GM12801 (cell line): ENCODE results near the gene MYO1D.

Experiments
- CTCF ChIP-seq: IDR thresholded peaks from one replicate; pipeline ENCODE4 v1.5.1; 2011; ENCODE audit warnings: control low read depth; ENCODE audit not compliant: insufficient read length; ENCODE audit errors: extremely low read depth

Gene MYO1D

GRCh38 chr17:32831627-32832243 lies 45.2 kb downstream of the MYO1D start:
- no peak for TF ChIP-seq CTCF

GRCh38 chr17:32831223-32831622 lies 45.7 kb downstream of the MYO1D start:
- no peak for TF ChIP-seq CTCF

DNA sequence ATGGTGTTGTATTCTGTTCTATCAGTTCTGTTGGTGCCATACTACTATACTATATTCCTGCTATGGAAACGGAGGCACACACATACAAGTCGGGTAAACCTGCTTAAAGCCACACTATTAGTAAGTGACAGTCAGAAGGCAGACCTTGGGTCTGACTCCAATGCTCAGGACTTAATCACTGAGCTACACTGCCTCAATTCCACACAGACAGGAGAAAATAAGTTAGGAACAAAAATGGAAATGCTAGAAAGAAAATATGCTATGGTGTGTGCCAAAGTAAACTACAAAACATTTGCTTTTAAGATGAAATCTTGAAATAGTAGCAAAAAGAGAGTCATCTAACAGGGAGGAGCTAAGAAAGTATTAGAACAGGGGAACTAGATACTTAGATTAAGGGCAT lies 48.1 kb downstream of the MYO1D start:
- TF ChIP-seq CTCF, result no peak

GRCh38 chr17:32827227-32827626 lies 49.7 kb downstream of the MYO1D start:
- no peak for TF ChIP-seq CTCF

- no peak for TF ChIP-seq CTCF
These were observed 50.8 kb downstream of the MYO1D start for GRCh38 chr17:32826076-32826475.

DNA sequence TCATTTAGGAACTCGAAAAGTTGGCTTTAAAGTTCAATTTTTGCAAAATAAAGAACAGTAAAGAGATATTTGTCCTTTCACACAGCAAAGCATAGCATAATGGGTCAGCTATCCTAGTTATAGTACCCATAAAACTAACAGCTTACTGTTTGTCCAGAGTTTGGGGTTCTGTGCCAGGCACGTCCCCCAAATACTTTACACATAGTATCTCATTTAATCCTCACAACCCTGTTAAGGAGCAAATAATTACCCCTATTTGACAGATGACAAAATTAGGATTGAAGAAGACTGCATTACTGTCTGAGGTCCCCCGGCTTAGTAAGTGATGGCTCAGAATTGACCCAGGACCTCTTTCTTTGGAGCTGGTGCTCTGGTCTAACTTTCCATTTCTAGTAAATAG lies 52.6 kb downstream of the MYO1D start:
- no peak for TF ChIP-seq CTCF

GRCh38 chr17:32822996-32823395 lies 53.9 kb downstream of the MYO1D start:
- TF ChIP-seq CTCF, result no peak
